CD4-positive, CD25-positive, alpha-beta regulatory T cell (primary cell): Measurements from ENCODE around the gene PCNT. TPM values are rescaled to one million over a fixed set of nuclear protein-coding genes. Genes with fewer than 3 reads are reported as not detected.
"Not testable (repeated sequence)": the region's sequence is repeated elsewhere in the genome, so short reads cannot be mapped to it uniquely, and the experiment has no call there.

Experiments
- ATAC-seq, 2 donors: fragments of 150-1000 bp; cut with Tn5 transposase; one replicate each; pipeline ENCODE4 v1.10.0; 2021; ENCODE audit warnings: low read depth in 2 of 2, moderate number of reproducible peaks in 2 of 2, moderate library complexity in 1 of 2
- DNase-seq, 3 donors: peaks; one replicate each; pipeline versions ENCODE4 v3.0.0 to v3.0.0-alpha.2; 2012 to 2022; ENCODE audit warnings: mixed read lengths in 1 of 3
- H3K27ac ChIP-seq: one replicate; pipeline ENCODE4 v1.7.0; 2013; ENCODE audit warnings: mild to moderate bottlenecking, low read length; ENCODE audit not compliant: insufficient read depth, poor library complexity, severe bottlenecking
- H3K27me3 ChIP-seq: one replicate; pipeline ENCODE4 v1.7.0; 2013; ENCODE audit warnings: low read length; ENCODE audit not compliant: control insufficient read depth, insufficient read depth
- H3K36me3 ChIP-seq: one replicate; pipeline ENCODE4 v1.7.0; 2013; ENCODE audit warnings: mild to moderate bottlenecking, low read length, moderate library complexity; ENCODE audit not compliant: control insufficient read depth, insufficient read depth
- H3K4me1 ChIP-seq: 2 replicates; pipeline ENCODE4 v1.7.0; 2013; ENCODE audit warnings: mild to moderate bottlenecking, low read length; ENCODE audit not compliant: insufficient read depth, control insufficient read depth, poor library complexity, severe bottlenecking
- H3K4me3 ChIP-seq: one replicate; pipeline ENCODE4 v1.7.0; 2013; ENCODE audit warnings: low read depth, mild to moderate bottlenecking, low read length, moderate library complexity
- H3K9me3 ChIP-seq, 2 experiments: 1 replicate in 1 of 2; 2 replicates in 1 of 2; pipeline ENCODE4 v1.7.0; 2013; ENCODE audit warnings: low read length in 2 of 2, mild to moderate bottlenecking in 1 of 2, moderate library complexity in 1 of 2; ENCODE audit not compliant: control insufficient read depth in 2 of 2
- H3K27ac Mint-ChIP-seq, 3 donors: one replicate each; pipeline ENCODE4 v1.8.0; 2020 to 2022; ENCODE audit warnings: mild to moderate bottlenecking in 3 of 3, mixed read lengths in 3 of 3, moderate library complexity in 2 of 3
- H3K27me3 Mint-ChIP-seq: one replicate; pipeline ENCODE4 v1.8.0; 2022; ENCODE audit warnings: mild to moderate bottlenecking, mixed read lengths
- H3K36me3 Mint-ChIP-seq: one replicate; pipeline ENCODE4 v1.8.0; 2020; ENCODE audit warnings: mixed read lengths
- H3K4me1 Mint-ChIP-seq, 4 donors: one replicate each; pipeline ENCODE4 v1.8.0; 2020 to 2022; ENCODE audit warnings: mixed read lengths in 4 of 4, mild to moderate bottlenecking in 1 of 4
- H3K4me3 Mint-ChIP-seq, 4 donors: one replicate each; pipeline ENCODE4 v1.8.0; 2020 to 2022; ENCODE audit warnings: mild to moderate bottlenecking in 4 of 4, mixed read lengths in 4 of 4, moderate library complexity in 3 of 4
- H3K9me3 Mint-ChIP-seq, 7 donors: one replicate each; pipeline ENCODE4 v1.8.0; 2020 to 2022; ENCODE audit warnings: mixed read lengths in 7 of 7, mild to moderate bottlenecking in 3 of 7, moderate library complexity in 2 of 7
- polyA plus RNA-seq, 4 donors: library from polyadenylated mRNA; unstranded; fragments of 300-500 nt; fragmentation: Illumina TruSeq; gene quantifications; one replicate each; pipeline ENCODE4 v1.2.3, GENCODE V29; 2021
- total RNA-seq: library from RNA; stranded (reverse); gene quantifications from one replicate; pipeline ENCODE4 v1.2.3, GENCODE V29; 2022

The PCNT gene
- total and polyA plus RNA-seq, 5 donors from 2014 or later = 5.3 to 64.5 (median 10.5) TPM

GRCh38 chr21:46443910-46444309 is 120.0 kb downstream of the PCNT start:
- ATAC-seq (no peak), DNase-seq (no peak)
- peaks cover 41% of the 10 kb centered on the region for H3K36me3 Mint-ChIP-seq
- no peaks in the 10 kb centered on the region for H3K27me3 Mint-ChIP-seq
- H3K9me3 ChIP-seq = peaks cover 0 to 10% of the 10 kb centered on the region in 2 experiments
- peaks cover 38% of the 10 kb centered on the region for H3K36me3 ChIP-seq
- H3K4me3 Mint-ChIP-seq = no peak overlapping the region
- no peaks in the 10 kb centered on the region for H3K27me3 ChIP-seq
- no peak overlapping the region for H3K27ac ChIP-seq
- H3K4me3 ChIP-seq = no peak overlapping the region
- H3K27ac Mint-ChIP-seq = peak overlapping the region in 1 of 3 donors; percentile 16
- no peaks in the 10 kb centered on the region for H3K4me1 ChIP-seq
- peaks cover 0 to 10% (median 3%) of the 10 kb centered on the region in 7 donors for H3K9me3 Mint-ChIP-seq
- peaks cover 2 to 12% (median 8%) of the 10 kb centered on the region in 4 donors for H3K4me1 Mint-ChIP-seq

- Mint-ChIP-seq H3K27ac (no peak overlapping the region), H3K4me3 (peak overlapping the region in 1 of 4 donors; percentile 21), H3K27me3 (no peaks in the 10 kb centered on the region), H3K36me3 (peaks cover 26% of the 10 kb centered on the region), H3K9me3 (peaks cover 0 to 10% (median 3%) of the 10 kb centered on the region in 7 donors), H3K4me1 (peaks cover 2 to 17% (median 10%) of the 10 kb centered on the region in 4 donors)
- ATAC-seq = no peak
- no peaks in the 10 kb centered on the region for H3K4me1 ChIP-seq
- no peak overlapping the region for H3K27ac ChIP-seq
- H3K9me3 ChIP-seq = peaks cover 0 to 12% of the 10 kb centered on the region in 2 experiments
- peaks cover 5% of the 10 kb centered on the region for H3K36me3 ChIP-seq
- no peaks in the 10 kb centered on the region for H3K27me3 ChIP-seq
- H3K4me3 ChIP-seq = no peak overlapping the region
- no peak for DNase-seq
Observed at GRCh38 chr21:46448108-46448507, 124.2 kb downstream of the PCNT start.

- not testable (repeated sequence) for H3K27me3 ChIP-seq, ATAC-seq, H3K27ac Mint-ChIP-seq, DNase-seq, H3K4me3 Mint-ChIP-seq, H3K36me3 ChIP-seq, H3K27ac ChIP-seq, H3K4me3 ChIP-seq, H3K27me3 Mint-ChIP-seq, H3K4me1 ChIP-seq
- H3K9me3 ChIP-seq = peaks cover 0 to 12% of the 10 kb centered on the region in 2 experiments
- H3K4me1 Mint-ChIP-seq = peaks cover 5 to 19% (median 12%) of the 10 kb centered on the region in 4 donors
- H3K9me3 Mint-ChIP-seq = peaks cover 0 to 10% (median 3%) of the 10 kb centered on the region in 7 donors
- peaks cover 26% of the 10 kb centered on the region for H3K36me3 Mint-ChIP-seq
Observed at GRCh38 chr21:46448855-46449254, 124.9 kb downstream of the PCNT start.

GRCh38 chr21:46452710-46453109 is 128.8 kb downstream of the PCNT start:
- H3K9me3 ChIP-seq = peaks cover 0 to 12% of the 10 kb centered on the region in 2 experiments
- H3K27ac ChIP-seq = no peak overlapping the region
- peaks cover 9 to 44% (median 30%) of the 10 kb centered on the region in 4 donors for H3K4me1 Mint-ChIP-seq
- no peak for DNase-seq
- peaks cover 0 to 8% (median 0%) of the 10 kb centered on the region in 7 donors for H3K9me3 Mint-ChIP-seq
- no peaks in the 10 kb centered on the region for H3K27me3 Mint-ChIP-seq
- no peak overlapping the region for H3K27ac Mint-ChIP-seq
- H3K4me3 Mint-ChIP-seq = peak overlapping the region in 1 of 4 donors; percentile 11
- H3K36me3 Mint-ChIP-seq = peaks cover 20% of the 10 kb centered on the region
- no peak for ATAC-seq
- H3K27me3 ChIP-seq = no peaks in the 10 kb centered on the region
- H3K4me3 ChIP-seq = no peak overlapping the region
- H3K4me1 ChIP-seq = peaks cover 15% of the 10 kb centered on the region
- peaks cover 10% of the 10 kb centered on the region for H3K36me3 ChIP-seq

DNA sequence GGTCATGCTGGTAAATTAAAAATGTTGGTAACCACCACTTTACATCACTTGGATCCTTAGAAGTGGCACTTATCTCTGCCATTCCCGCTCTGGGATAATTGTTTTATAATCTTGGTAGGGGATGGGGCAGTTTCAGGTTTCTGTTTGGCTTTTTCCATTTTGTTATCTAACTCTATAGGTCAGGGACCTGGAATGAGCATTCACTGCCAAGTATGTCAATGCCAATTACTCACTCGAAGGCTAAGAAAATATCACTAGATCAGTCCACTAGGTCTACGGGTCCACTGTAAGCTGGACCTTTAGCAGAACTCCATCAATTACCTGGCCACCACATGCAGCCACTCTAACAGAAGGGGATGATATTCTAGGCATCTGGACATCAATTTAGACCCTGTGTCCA is 130.2 kb downstream of the PCNT start:
- Histone ChIP-seq H3K4me3 (no peak overlapping the region), H3K36me3 (peaks cover 10% of the 10 kb centered on the region), H3K27me3 (no peaks in the 10 kb centered on the region), H3K27ac (no peak overlapping the region), H3K4me1 (peaks cover 21% of the 10 kb centered on the region), H3K9me3 (no peaks in the 10 kb centered on the region)
- no peak overlapping the region for H3K27ac Mint-ChIP-seq
- peaks cover 13% of the 10 kb centered on the region for H3K36me3 Mint-ChIP-seq
- H3K4me3 Mint-ChIP-seq = peak overlapping the region in 1 of 4 donors; percentile 25
- ATAC-seq (no peak), DNase-seq (no peak)
- no peaks in the 10 kb centered on the region for H3K27me3 Mint-ChIP-seq
- no peaks in the 10 kb centered on the region for H3K9me3 Mint-ChIP-seq
- H3K4me1 Mint-ChIP-seq = peaks cover 10 to 47% (median 33%) of the 10 kb centered on the region in 4 donors

DNA sequence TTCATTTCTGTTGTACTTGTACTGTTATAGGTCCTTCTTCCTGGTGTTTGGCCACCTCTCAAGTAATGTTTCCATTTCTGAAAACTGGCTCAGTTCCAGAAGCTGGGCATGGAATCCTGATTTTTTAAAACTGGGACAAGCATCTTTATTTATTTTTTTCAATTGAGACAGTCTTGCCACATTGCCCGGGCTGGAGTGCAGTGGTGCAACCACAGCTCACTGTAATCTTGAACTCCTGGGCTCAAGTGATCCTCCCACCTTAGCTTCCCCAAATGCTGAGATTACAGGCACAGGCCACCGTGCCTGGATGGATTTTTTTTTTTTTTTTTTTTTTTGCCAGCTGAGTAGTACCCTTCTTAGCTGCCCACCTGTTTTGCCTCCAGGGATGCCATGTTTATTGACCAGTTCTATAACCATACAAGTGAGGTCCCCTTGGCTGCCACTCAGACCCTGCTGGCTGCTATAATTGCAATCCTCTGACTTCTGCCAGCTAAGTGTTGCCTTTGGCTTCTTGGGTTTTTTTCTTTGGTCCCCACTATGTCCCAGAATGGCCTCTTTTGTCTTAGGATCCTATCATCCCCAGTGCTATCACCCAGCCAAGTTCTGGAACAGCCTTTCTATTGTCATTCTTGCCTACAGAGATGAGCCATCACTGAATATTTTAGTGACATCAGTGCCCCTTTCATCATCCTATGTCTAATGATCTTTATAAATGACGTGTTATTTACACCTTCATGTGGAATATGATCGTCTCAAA is 130.9 kb downstream of the PCNT start:
- Histone ChIP-seq H3K27me3 (no peaks in the 10 kb centered on the region), H3K36me3 (peaks cover 10% of the 10 kb centered on the region), H3K27ac (no peak overlapping the region), H3K4me1 (peaks cover 25% of the 10 kb centered on the region), H3K4me3 (no peak overlapping the region), H3K9me3 (no peaks in the 10 kb centered on the region)
- ATAC-seq (no peak), DNase-seq (no peak)
- Mint-ChIP-seq H3K9me3 (no peaks in the 10 kb centered on the region), H3K4me3 (peak overlapping the region in 1 of 4 donors; percentile 62), H3K4me1 (peaks cover 10 to 47% (median 34%) of the 10 kb centered on the region in 4 donors), H3K27ac (peak overlapping the region in 1 of 3 donors; percentile 93), H3K36me3 (peaks cover 9% of the 10 kb centered on the region), H3K27me3 (no peaks in the 10 kb centered on the region)

DNA sequence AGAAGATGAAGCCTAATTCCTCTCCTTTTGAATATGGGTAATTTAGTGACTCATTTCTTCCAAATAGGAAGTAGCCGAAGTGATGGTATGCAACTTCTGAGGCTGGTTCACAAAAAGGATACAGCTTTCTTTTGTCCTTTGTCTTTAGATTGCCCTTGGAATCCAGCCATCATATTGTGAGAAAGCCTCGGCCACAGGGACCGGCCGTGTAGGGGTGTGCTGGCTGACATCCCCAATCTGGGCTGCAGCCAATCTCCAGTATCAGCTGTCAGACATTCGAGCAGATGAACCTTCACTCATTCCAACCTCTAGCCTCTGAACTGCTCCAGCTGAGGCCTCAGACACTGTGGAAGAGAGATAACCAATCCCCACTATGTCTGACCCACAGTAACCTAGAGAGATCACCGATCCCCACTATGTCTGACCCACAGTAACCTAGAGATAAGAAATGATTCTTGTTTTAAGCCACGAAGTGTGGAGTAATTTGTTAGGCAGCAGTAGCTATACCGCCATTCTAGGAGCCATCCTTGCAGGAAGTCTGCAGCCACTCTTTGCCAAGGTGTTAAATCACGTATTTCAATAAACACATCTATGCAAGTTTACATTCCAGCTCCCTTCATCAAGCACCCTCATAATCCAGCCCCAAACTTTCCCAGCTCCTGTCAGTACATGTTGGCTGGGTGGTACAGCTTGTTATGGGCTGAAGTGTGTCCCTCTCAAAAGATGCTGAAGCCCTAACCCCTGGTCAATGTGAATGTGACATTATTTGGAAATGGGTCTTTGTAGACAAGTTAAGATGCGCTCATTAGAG is 131.8 kb downstream of the PCNT start:
- Mint-ChIP-seq H3K27ac (peak overlapping the region in 2 of 3 donors; percentile 69 to 93), H3K27me3 (no peaks in the 10 kb centered on the region)
- DNase-seq = no peak

More for the DNA sequence above, 131.8 kb downstream of the PCNT start:
- ATAC-seq = no peak
- no peaks in the 10 kb centered on the region for H3K9me3 Mint-ChIP-seq
- Histone ChIP-seq H3K4me3 (no peak overlapping the region), H3K4me1 (peaks cover 34% of the 10 kb centered on the region), H3K36me3 (peaks cover 10% of the 10 kb centered on the region), H3K9me3 (no peaks in the 10 kb centered on the region), H3K27me3 (no peaks in the 10 kb centered on the region), H3K27ac (no peak overlapping the region)
- peaks cover 17 to 56% (median 37%) of the 10 kb centered on the region in 4 donors for H3K4me1 Mint-ChIP-seq
- peaks cover 2% of the 10 kb centered on the region for H3K36me3 Mint-ChIP-seq
- peak overlapping the region; percentile 14 to 97 (median 90) for H3K4me3 Mint-ChIP-seq
